Heart right ventricle (tissue), 16 donors: ENCODE data around the gene HES6. TPM values are rescaled to one million over a fixed set of nuclear protein-coding genes. Genes with fewer than 3 reads are reported as not detected.

Experiments
- ATAC-seq, 8 donors: fragments of 200-7000 bp; cut with Tn5 transposase; one replicate each; pipeline ENCODE4 v1.9.1; 2020; ENCODE audit warnings: mild to moderate bottlenecking in 8 of 8, moderate library complexity in 8 of 8, moderate number of reproducible peaks in 1 of 8
- DNase-seq, 2 donors: peaks; one replicate each; pipeline ENCODE4 v3.0.0-alpha.2; 2020
- H3K27ac ChIP-seq, 10 donors: fragments of 200-600 bp; sonication (generic) in 2 of 10; one replicate each; pipeline versions ENCODE4 v1.5.0 to v1.8.0; 2020 to 2022; ENCODE audit warnings: mild to moderate bottlenecking in 3 of 10
- H3K27me3 ChIP-seq, 7 donors: fragments of 200-600 bp; one replicate each; pipeline ENCODE4 v1.8.0; 2021 to 2022; ENCODE audit warnings: mild to moderate bottlenecking in 2 of 7
- H3K36me3 ChIP-seq, 9 donors: fragments of 200-600 bp; sonication (generic) in 1 of 9; one replicate each; pipeline versions ENCODE4 v1.5.0 to v1.8.0; 2020 to 2022; ENCODE audit warnings: mild to moderate bottlenecking in 2 of 9
- H3K4me1 ChIP-seq, 9 donors: fragments of 200-600 bp; sonication (generic) in 1 of 9; one replicate each; pipeline versions ENCODE4 v1.5.0 to v1.8.0; 2020 to 2022; ENCODE audit warnings: mild to moderate bottlenecking in 4 of 9
- H3K4me3 ChIP-seq, 10 donors: fragments of 200-600 bp; sonication (generic) in 2 of 10; one replicate each; pipeline versions ENCODE4 v1.5.0 to v1.8.0; 2020 to 2022; ENCODE audit warnings: mild to moderate bottlenecking in 7 of 10, moderate library complexity in 2 of 10
- H3K9me3 ChIP-seq, 11 donors: fragments of 200-600 bp in 10 of 11; sonication (generic) in 2 of 11; one replicate each; pipeline versions ENCODE4 v1.5.0 to v1.8.0; 2013 to 2022; ENCODE audit warnings: mild to moderate bottlenecking in 2 of 11, control low read depth in 1 of 11, moderate library complexity in 1 of 11
- CTCF ChIP-seq, 9 donors: fragments of 200-600 bp; sonication (generic) in 2 of 9; IDR thresholded peaks; one replicate each; pipeline versions ENCODE4 v1.5.0 to v1.8.0; 2021 to 2022; ENCODE audit warnings: antibody characterized with exemption in 9 of 9, mild to moderate bottlenecking in 5 of 9, moderate library complexity in 1 of 9
- WGBS, 2 donors: extraction: QIAGEN DNeasy Blood & Tissue Kit; methylation state at CpG; one replicate each; pipeline ENCODE4 v1.1.7; 2013; ENCODE audit warnings: inconsistent platforms in 1 of 2; 5-methylcytosine and 5-hydroxymethylcytosine counted together
- intact Hi-C, 10 donors: fragments of 100-400 bp; cut with DNase I; formaldehyde crosslinking; loops; one replicate each; pipeline versions ENCODE4 v1.11.1 to v1.14.2; 2022
- polyA plus RNA-seq, 2 donors: library from polyadenylated mRNA; stranded (reverse); fragments of 200-250 nt; gene quantifications; one replicate each; pipeline ENCODE4 v1.2.3, GENCODE V29; 2013
- total RNA-seq, 10 donors: library from RNA; stranded (reverse); fragmentation: NEBNext Ultra II Directional in 3 of 10; extraction: Animal tissue kit (Norgen Biotek cat#: 25700) in 3 of 10; gene quantifications; one replicate each; pipeline versions ENCODE4 v1.2.1 to v1.2.4, GENCODE V29; 2021 to 2023
- donor health status: Arrhythmogenic right ventricular cardiomyopathy.
- donor health status: ischemic (EF 13 %, LVEDD 7.1; RV severe dilation, severe dysfunction).
- donor health status: healthy with polysubstance abuse.
- donor health status: DM: no; HTN: yes; CAD: no.
- donor health status: DM: no; HTN: no; CAD: no.
- donor health status: ischemic (EF 25% LVEDD 6.9; RV normal size, moderate dysfunction).
- donor health status: ischemic (EF 25% LVEDD 5.7; RV mildly dilated, moderate dysfunction).
- donor health status: healthy.
- donor health status: DM: yes; HTN: yes; CAD: no.
- donor health status: Ischemic cardiomyopathy.
- donor health status: ischemic (EF 35%, LVEDD 5.7; RV mildly dilated, moderate dysfunction).
- donor health status: nonischemic (EF 11% LVEDD 7.7; RV severe dilation, severe dysfunction).
- donor health status: DM: yes; HTN: yes; CAD: no.
- donor health status: PGD.
- donor health status: ischemic (EF 29% LVEDD 5.4; RV normal size, mild dysfunction).
- donor health status: nonischemic (EF 23%, LVEDD 6.1; RV moderate dilation, normal function).

The HES6 gene
- total and polyA plus RNA-seq, 12 donors, result 1.1 to 6.9 (median 2.1) TPM

DNA sequence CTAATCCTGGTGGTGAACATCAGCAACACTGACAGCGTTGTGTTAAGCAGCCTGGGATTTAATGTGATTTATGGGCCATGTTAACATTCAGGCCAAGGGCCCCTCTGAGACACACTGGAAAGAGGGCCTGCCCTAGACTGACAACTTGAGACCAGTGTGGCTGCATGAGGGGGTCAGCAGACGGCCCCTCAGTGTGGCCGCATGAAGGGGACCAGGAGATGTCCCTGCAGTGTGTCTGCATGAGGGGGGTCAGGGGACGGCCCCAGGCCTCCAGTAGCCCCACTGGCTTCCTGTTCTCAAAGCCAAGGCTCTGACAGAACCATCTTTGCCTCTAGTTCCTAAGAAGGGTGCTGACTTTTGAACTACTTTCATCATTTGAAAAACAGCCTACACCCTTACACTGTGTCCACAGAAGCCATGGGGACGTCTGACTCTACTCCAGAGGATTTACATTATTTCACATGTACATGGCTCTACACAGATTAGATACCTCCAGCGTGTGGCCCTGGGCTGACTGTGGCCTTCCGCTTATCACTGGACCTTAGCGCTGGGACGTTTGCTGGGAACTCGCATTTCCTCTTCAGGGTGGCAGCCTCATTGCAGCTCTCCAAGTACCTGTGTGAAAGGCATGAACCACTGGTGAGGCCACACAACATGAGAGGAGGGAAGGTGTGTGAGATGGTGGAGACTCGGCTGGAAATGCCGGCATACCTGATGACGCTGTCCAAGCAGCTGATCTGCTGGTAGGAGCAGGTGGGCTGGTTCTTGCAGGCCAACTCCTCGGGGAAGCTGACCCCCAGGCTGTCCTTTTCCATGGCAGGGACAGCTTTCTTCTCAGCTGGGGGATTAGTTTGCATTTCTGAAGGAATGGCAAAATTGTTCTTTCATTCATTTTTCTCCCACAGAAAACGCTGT, 18.2 kb upstream of the HES6 start:
- Histone ChIP-seq H3K36me3 (peaks cover 0 to 98% (median 69%) of the 10 kb centered on the region in 9 donors), H3K4me3 (no peak overlapping the region), H3K27me3 (no peaks in the 10 kb centered on the region), H3K4me1 (peaks cover 0 to 24% (median 14%) of the 10 kb centered on the region in 9 donors), H3K27ac (no peak overlapping the region), H3K9me3 (no peaks in the 10 kb centered on the region)
- WGBS, 2 donors, result 90 to 93% methylated on average over 15 of the region's 15 CpGs
- ATAC-seq, result no peak
- DNase-seq, result peak in 1 of 2 donors; percentile 2
- no peak for TF ChIP-seq CTCF (IDR thresholded peaks at IDR 0.05)
- intact Hi-C loops, result loop anchor here in 2 of 10 donors (10.0 kb wide), 3 partner anchors 73 to 393 kb away; partner anchors contain the start of gene SCLY (in 1 of the 2)

- Histone ChIP-seq H3K4me3 (no peak overlapping the region), H3K27me3 (no peaks in the 10 kb centered on the region), H3K4me1 (peaks cover 0 to 13% (median 7%) of the 10 kb centered on the region in 9 donors), H3K9me3 (no peaks in the 10 kb centered on the region), H3K36me3 (peaks cover 0 to 99% (median 75%) of the 10 kb centered on the region in 9 donors), H3K27ac (no peak overlapping the region)
- DNase-seq, result peak; percentile 57 to 62
- WGBS, 2 donors, result 69 to 72% methylated on average over 18 of the region's 18 CpGs
- ATAC-seq, result peak in 7 of 8 donors; percentile 35 to 66 (median 53)
- TF ChIP-seq CTCF (IDR thresholded peaks at IDR 0.05), result peak; percentile 53 to 80 (median 72)
- intact Hi-C loops, result loop anchor here in 2 of 10 donors (10.0 kb wide), 3 partner anchors 72 to 392 kb away; partner anchors contain the start of gene SCLY (in 1 of the 2)
Measured at GRCh38 chr2:238256594-238257104, 16.8 kb upstream of the HES6 start.

DNA sequence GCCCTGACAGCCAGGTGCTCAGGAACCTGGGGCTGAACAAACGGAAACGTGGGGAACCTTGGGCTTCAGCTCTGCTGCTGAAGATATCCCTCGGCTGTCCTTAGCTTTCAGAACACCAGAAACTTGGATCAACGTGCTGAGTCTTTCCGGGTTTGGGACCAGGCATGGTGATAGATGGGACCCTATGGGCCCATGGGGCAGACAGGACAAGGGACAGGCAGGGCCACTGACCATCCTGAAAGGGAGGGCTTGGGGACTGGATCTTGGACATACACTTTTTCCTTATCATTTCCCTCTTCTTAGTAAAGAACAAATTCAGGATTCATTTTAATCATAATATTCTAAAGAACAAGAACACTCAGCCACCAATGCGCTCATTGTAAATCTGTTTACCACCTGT, 16.3 kb upstream of the HES6 start:
- no peak overlapping the region for H3K27ac ChIP-seq
- 90 to 92% methylated on average over 6 of the region's 6 CpGs for WGBS, 2 donors
- peaks cover 0 to 99% (median 78%) of the 10 kb centered on the region in 9 donors for H3K36me3 ChIP-seq
- TF ChIP-seq CTCF (IDR thresholded peaks at IDR 0.05), result no peak
- peaks cover 0 to 11% (median 7%) of the 10 kb centered on the region in 9 donors for H3K4me1 ChIP-seq
- no peaks in the 10 kb centered on the region for H3K27me3 ChIP-seq
- peak in 1 of 2 donors; percentile 0 for DNase-seq
- ATAC-seq, result no peak
- intact Hi-C loops, result loop anchor here in 2 of 10 donors (10.0 kb wide), 3 partner anchors 71 to 391 kb away; partner anchors contain the start of gene SCLY (in 1 of the 2)
- no peaks in the 10 kb centered on the region for H3K9me3 ChIP-seq
- no peak overlapping the region for H3K4me3 ChIP-seq

DNA sequence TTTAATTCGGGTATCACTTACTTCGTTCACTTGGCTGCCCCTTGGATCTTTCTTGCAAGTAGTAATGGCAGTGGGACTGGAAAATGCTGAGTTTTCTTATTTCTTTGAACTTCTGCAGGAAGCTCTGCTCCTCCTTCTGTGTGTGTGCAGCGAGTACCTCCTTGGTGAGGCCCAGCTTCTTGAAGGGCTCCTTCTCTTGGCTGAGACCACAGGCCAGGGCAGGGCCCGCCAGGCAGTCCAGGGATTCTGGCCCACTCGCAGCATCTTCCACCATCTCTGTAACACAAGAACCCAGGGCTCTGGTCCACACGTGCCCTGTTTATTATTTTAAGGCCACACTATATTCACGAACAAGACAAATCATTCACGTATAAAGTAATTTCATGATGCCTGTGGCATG, 15.8 kb upstream of the HES6 start:
- Histone ChIP-seq H3K4me3 (no peak overlapping the region), H3K27ac (no peak overlapping the region), H3K27me3 (no peaks in the 10 kb centered on the region), H3K36me3 (peaks cover 0 to 100% (median 83%) of the 10 kb centered on the region in 9 donors), H3K9me3 (no peaks in the 10 kb centered on the region), H3K4me1 (peaks cover 0 to 6% (median 3%) of the 10 kb centered on the region in 9 donors)
- WGBS, 2 donors, result 96 to 97% methylated on average over 8 of the region's 8 CpGs
- no peak for TF ChIP-seq CTCF (IDR thresholded peaks at IDR 0.05)
- intact Hi-C loops, result loop anchor here in 2 of 10 donors (10.0 kb wide), 3 partner anchors 71 to 391 kb away; partner anchors contain the start of gene SCLY (in 1 of the 2)
- no peak for DNase-seq
- ATAC-seq, result no peak
